ENCODE results near the gene MAP4K5.

Gene MAP4K5

GRCh38 chr14:50479041-50479440 is 53.3 kb downstream of the MAP4K5 start:
- in situ Hi-C loops (cut with HindIII; ENCODE audit: low sequenced_read_pairs), result no loop called here

- in situ Hi-C loops (cut with HindIII; ENCODE audit: low sequenced_read_pairs), result no loop called here
Observed at GRCh38 chr14:50477760-50478159, 54.6 kb downstream of the MAP4K5 start.

- in situ Hi-C loops (cut with HindIII; ENCODE audit: low sequenced_read_pairs), result no loop called here
Observed at GRCh38 chr14:50476134-50476533, 56.2 kb downstream of the MAP4K5 start.

GRCh38 chr14:50475460-50475859 is 56.9 kb downstream of the MAP4K5 start:
- in situ Hi-C loops (cut with HindIII; ENCODE audit: low sequenced_read_pairs), result no loop called here

GRCh38 chr14:50471838-50472465 is 60.4 kb downstream of the MAP4K5 start:
- in situ Hi-C loops (cut with HindIII; ENCODE audit: low sequenced_read_pairs), result no loop called here

GRCh38 chr14:50469982-50470381 is 62.4 kb downstream of the MAP4K5 start:
- in situ Hi-C loops (cut with HindIII; ENCODE audit: low sequenced_read_pairs), result no loop called here

GRCh38 chr14:50462111-50462510 is 70.3 kb downstream of the MAP4K5 start:
- in situ Hi-C loops (cut with HindIII; ENCODE audit: low sequenced_read_pairs), result no loop called here

- in situ Hi-C loops (cut with HindIII; ENCODE audit: low sequenced_read_pairs), result no loop called here
Observed at GRCh38 chr14:50453869-50454268, 78.5 kb downstream of the MAP4K5 start.

- in situ Hi-C loops (cut with HindIII; ENCODE audit: low sequenced_read_pairs), result no loop called here
Observed at GRCh38 chr14:50452979-50453705, 79.2 kb downstream of the MAP4K5 start.

GRCh38 chr14:50452296-50452695 is 80.1 kb downstream of the MAP4K5 start:
- in situ Hi-C loops (cut with HindIII; ENCODE audit: low sequenced_read_pairs), result no loop called here

GRCh38 chr14:50451854-50452253 is 80.5 kb downstream of the MAP4K5 start:
- in situ Hi-C loops (cut with HindIII; ENCODE audit: low sequenced_read_pairs), result no loop called here

- in situ Hi-C loops (cut with HindIII; ENCODE audit: low sequenced_read_pairs), result no loop called here
Observed at GRCh38 chr14:50447461-50447860, 84.9 kb downstream of the MAP4K5 start.

- in situ Hi-C loops (cut with HindIII; ENCODE audit: low sequenced_read_pairs), result no loop called here
Observed at GRCh38 chr14:50434528-50434927, 97.8 kb downstream of the MAP4K5 start.

- in situ Hi-C loops (cut with HindIII; ENCODE audit: low sequenced_read_pairs), result no loop called here
Observed at GRCh38 chr14:50432131-50432530, 100.2 kb downstream of the MAP4K5 start.

- in situ Hi-C loops (cut with HindIII; ENCODE audit: low sequenced_read_pairs), result no loop called here
Observed at GRCh38 chr14:50425816-50426215, 106.6 kb downstream of the MAP4K5 start.

GRCh38 chr14:50425105-50425504 is 107.3 kb downstream of the MAP4K5 start:
- in situ Hi-C loops (cut with HindIII; ENCODE audit: low sequenced_read_pairs), result no loop called here

GRCh38 chr14:50423529-50423928 is 108.8 kb downstream of the MAP4K5 start:
- in situ Hi-C loops (cut with HindIII; ENCODE audit: low sequenced_read_pairs), result no loop called here

- in situ Hi-C loops (cut with HindIII; ENCODE audit: low sequenced_read_pairs), result no loop called here
Observed at GRCh38 chr14:50421499-50421898, 110.9 kb downstream of the MAP4K5 start.

GRCh38 chr14:50417853-50418252 is 114.5 kb downstream of the MAP4K5 start:
- in situ Hi-C loops (cut with HindIII; ENCODE audit: low sequenced_read_pairs), result no loop called here

- in situ Hi-C loops (cut with HindIII; ENCODE audit: low sequenced_read_pairs), result no loop called here
Observed at GRCh38 chr14:50410921-50411320, 121.4 kb downstream of the MAP4K5 start.

GRCh38 chr14:50410071-50410470 is 122.3 kb downstream of the MAP4K5 start:
- in situ Hi-C loops (cut with HindIII; ENCODE audit: low sequenced_read_pairs), result no loop called here

- in situ Hi-C loops (cut with HindIII; ENCODE audit: low sequenced_read_pairs), result no loop called here
Observed at GRCh38 chr14:50407111-50407812, 125.1 kb downstream of the MAP4K5 start.

Measured in DLD1 (cell line).